IPS-20b (cell line): ENCODE results near the gene TRIM43.
"Not testable (repeated sequence)": the region's sequence is repeated elsewhere in the genome, so short reads cannot be mapped to it uniquely, and the experiment has no call there.

Experiments
- H3K27ac ChIP-seq: one replicate; pipeline ENCODE4 v1.5.1; 2013; ENCODE audit warnings: low read length
- H3K27me3 ChIP-seq: 2 replicates; pipeline ENCODE4 v1.6.1; 2013; ENCODE audit warnings: mild to moderate bottlenecking, low read length, inconsistent platforms; ENCODE audit not compliant: insufficient read depth
- H3K36me3 ChIP-seq: 2 replicates; pipeline ENCODE4 v1.6.1; 2013; ENCODE audit warnings: low read depth, mild to moderate bottlenecking, inconsistent platforms, low read length, moderate library complexity; ENCODE audit not compliant: insufficient read depth
- H3K4me1 ChIP-seq: 2 replicates; pipeline ENCODE4 v1.6.1; 2013; ENCODE audit warnings: mild to moderate bottlenecking, control low read depth, inconsistent platforms, low read length, moderate library complexity; ENCODE audit not compliant: insufficient read depth
- H3K4me3 ChIP-seq: 2 replicates; pipeline ENCODE4 v1.5.1; 2013; ENCODE audit warnings: mild to moderate bottlenecking, low read length, inconsistent platforms
- H3K9ac ChIP-seq: 2 replicates; pipeline ENCODE4 v1.6.1; 2013; ENCODE audit warnings: low read depth, mild to moderate bottlenecking, inconsistent platforms, low read length, moderate library complexity
- H3K9me3 ChIP-seq: 2 replicates; pipeline ENCODE4 v1.6.1; 2013; ENCODE audit warnings: mild to moderate bottlenecking, low read depth, low read length, inconsistent platforms; ENCODE audit not compliant: insufficient read depth

The TRIM43 gene

GRCh38 chr2:95595012-95595411 is 3.2 kb downstream of the TRIM43 start:
- not testable (repeated sequence) for H3K27me3 ChIP-seq, H3K4me3 ChIP-seq, H3K36me3 ChIP-seq, H3K9me3 ChIP-seq, H3K4me1 ChIP-seq, H3K9ac ChIP-seq, H3K27ac ChIP-seq

DNA sequence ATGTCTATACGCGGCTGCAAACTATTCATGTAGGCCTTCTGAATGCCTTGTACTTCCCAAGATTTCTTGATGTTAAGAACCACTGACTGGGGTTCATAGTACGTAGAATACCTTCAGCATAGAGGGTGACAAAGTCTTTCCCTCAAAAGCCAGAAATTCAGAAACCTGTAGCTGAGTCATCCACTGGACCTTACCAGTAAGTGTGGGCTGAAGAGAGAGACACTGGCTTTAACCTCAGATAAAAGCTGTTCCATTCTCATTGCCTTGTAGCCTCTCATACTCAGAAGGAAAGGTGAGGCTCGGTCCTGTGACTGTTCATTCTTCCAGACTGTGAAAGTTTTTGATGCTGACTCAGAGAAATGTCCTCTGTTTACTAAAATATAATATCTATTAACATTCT is 9.5 kb downstream of the TRIM43 start:
- not testable (repeated sequence) for H3K27ac ChIP-seq, H3K4me1 ChIP-seq, H3K27me3 ChIP-seq, H3K36me3 ChIP-seq, H3K9me3 ChIP-seq, H3K4me3 ChIP-seq, H3K9ac ChIP-seq

GRCh38 chr2:95602146-95602545 is 10.3 kb downstream of the TRIM43 start:
- H3K9me3 ChIP-seq, H3K4me1 ChIP-seq, H3K27me3 ChIP-seq, H3K9ac ChIP-seq, H3K27ac ChIP-seq, H3K36me3 ChIP-seq, H3K4me3 ChIP-seq: not testable (repeated sequence)

DNA sequence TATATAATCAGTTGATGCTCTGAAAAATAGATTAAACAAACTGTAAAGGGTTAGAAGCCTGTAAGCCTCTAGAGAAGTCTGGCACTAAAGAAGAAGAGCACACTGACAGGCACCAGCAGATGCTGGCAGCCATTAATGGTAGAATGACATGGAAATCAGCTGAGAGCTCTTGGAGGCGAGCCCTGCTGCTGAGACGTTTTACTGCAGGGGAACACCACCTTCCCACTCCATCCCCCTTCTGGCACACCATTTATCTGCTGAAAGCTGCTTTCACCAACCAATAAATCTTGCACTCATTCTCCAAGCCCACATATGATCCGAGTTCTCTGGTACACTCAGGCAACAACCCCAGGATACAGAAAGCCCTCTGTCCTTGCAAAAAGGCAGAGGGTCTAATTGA is 16.6 kb downstream of the TRIM43 start:
- not testable (repeated sequence) for H3K4me1 ChIP-seq, H3K9ac ChIP-seq, H3K4me3 ChIP-seq, H3K9me3 ChIP-seq, H3K36me3 ChIP-seq, H3K27me3 ChIP-seq, H3K27ac ChIP-seq

DNA sequence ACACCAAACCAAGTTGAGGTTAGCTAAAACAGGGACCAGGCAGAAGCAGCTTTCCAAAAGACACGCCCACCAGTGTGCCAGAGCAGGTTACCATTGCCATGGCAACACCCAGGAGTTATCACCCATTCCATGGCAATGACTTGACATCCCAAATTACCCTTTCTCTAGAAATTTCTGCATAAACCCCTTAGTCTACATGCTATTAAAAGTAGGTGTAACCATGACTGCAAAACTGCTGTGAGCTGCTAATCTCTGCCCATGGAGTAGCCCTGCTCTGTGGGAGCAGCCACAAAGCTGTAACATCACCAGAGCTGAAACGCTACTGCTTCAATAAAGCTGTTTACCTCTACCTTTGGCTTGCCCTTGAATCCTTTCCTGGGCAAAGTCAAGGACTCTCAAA is 18.0 kb downstream of the TRIM43 start:
- H3K4me3 ChIP-seq, H3K27ac ChIP-seq, H3K27me3 ChIP-seq, H3K4me1 ChIP-seq, H3K9me3 ChIP-seq, H3K36me3 ChIP-seq, H3K9ac ChIP-seq: not testable (repeated sequence)

DNA sequence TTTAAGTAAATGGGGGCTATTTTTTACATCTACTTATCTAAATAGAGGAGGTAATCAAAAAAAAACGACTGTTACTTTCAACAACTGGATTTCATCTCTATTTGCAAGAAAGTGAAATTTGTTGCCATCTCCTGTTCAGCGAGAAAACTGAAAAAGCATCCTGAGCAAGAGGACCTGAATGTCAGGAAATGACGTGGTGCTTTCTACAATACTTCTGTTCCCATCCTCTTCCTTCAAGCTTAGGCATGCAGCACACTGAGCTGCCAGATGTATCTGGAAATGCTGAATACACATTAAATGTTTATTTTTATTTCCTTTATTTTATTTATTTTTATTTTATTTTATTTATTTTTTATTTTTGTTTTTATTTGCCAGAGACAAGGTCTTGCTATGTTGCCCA is 21.2 kb downstream of the TRIM43 start:
- H3K27me3 ChIP-seq, H3K4me1 ChIP-seq, H3K9me3 ChIP-seq, H3K9ac ChIP-seq, H3K27ac ChIP-seq, H3K36me3 ChIP-seq, H3K4me3 ChIP-seq: not testable (repeated sequence)

DNA sequence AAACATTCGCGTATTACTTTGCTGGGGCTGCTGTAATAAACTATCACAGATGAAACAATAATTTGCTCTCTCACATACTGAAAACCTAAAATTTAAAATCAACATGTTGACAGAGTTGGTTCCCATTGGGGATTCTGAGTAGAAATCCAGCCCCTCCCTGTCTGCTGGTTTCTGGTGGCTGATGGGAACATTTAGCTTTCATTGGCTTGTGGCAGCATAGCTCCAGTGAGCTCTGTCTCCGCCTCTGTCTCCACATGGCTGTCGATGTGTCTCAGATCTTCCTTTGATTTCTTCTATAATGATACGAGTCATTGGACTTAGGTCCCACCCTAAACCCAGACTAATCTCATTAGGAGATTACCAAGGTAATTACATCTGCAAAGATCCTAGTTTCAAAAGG is 30.9 kb downstream of the TRIM43 start:
- H3K27ac ChIP-seq, H3K4me1 ChIP-seq, H3K9ac ChIP-seq, H3K4me3 ChIP-seq, H3K36me3 ChIP-seq, H3K27me3 ChIP-seq, H3K9me3 ChIP-seq: not testable (repeated sequence)

GRCh38 chr2:95630987-95631386 is 39.2 kb downstream of the TRIM43 start:
- not testable (repeated sequence) for H3K9me3 ChIP-seq, H3K4me1 ChIP-seq, H3K4me3 ChIP-seq, H3K36me3 ChIP-seq, H3K9ac ChIP-seq, H3K27ac ChIP-seq, H3K27me3 ChIP-seq

DNA sequence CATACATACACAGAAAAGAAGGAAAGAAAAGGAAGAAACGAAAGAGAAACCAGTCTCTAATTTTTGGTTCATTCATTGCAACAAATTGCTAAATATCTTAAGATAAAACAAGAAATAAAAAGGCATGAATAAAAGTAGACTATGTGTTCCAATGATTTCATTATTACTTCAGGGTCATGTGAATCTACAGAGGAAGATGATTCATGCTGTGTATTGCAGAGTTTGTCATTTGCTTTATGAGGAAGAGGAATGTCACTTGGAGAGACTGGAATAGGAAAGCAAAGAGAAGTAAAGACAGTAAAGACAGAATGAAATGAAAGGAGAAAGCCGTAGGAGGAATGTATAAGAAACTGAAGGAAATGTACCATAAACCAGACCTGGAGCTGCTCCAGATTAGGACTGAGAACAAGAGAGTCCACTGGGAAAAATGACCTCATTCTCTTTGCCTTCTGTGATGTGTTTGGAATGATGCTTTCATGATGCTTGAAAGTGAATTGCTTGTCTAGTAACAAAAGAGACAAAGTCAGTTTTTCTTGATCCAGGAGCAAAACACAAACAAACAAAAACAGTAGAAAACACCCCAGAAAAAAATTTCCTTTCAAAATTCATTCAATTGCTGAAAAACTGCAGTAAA is 41.9 kb downstream of the TRIM43 start:
- H3K9ac ChIP-seq, H3K27ac ChIP-seq, H3K36me3 ChIP-seq, H3K9me3 ChIP-seq, H3K4me3 ChIP-seq, H3K4me1 ChIP-seq, H3K27me3 ChIP-seq: not testable (repeated sequence)

- H3K9ac ChIP-seq, H3K27me3 ChIP-seq, H3K27ac ChIP-seq, H3K4me1 ChIP-seq, H3K9me3 ChIP-seq, H3K36me3 ChIP-seq, H3K4me3 ChIP-seq: not testable (repeated sequence)
These were observed 48.9 kb downstream of the TRIM43 start for GRCh38 chr2:95640515-95641288.

DNA sequence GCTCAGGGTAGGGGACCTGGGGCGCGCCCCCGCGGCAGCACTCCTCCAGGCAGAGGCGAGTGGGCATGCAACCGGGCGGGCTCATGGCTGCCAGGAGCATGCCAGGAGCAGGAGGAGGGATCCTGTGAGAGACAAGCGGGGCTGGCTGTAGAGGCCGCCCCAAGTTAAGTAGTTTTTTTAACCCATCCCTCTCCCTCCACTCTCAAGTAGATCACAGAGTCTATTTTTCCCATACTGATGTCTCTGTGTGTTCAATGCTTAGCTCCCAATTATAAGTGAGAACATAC is 49.4 kb downstream of the TRIM43 start:
- not testable (repeated sequence) for H3K9ac ChIP-seq, H3K27me3 ChIP-seq, H3K9me3 ChIP-seq, H3K36me3 ChIP-seq, H3K4me3 ChIP-seq, H3K27ac ChIP-seq, H3K4me1 ChIP-seq

DNA sequence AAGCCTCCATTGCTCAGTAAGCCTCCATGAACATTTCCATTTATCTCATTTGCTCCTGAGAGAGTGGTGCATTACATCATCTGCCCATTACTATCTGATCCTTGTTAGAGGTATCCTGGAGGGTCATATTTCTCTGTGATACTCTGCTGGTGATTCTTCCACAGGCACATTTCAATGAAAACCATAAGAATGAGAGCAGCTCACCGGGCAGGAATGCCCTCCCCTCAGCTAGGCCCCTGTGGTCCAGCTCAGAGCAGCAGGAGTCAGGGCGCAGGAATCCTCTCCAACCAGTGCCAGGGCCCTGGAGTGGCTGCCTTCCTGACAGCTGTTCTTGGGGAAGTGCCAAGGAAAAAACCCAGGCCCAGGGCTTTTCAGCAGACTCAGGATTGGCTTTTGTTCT is 50.0 kb downstream of the TRIM43 start:
- H3K27me3 ChIP-seq, H3K27ac ChIP-seq, H3K4me1 ChIP-seq, H3K9me3 ChIP-seq, H3K4me3 ChIP-seq, H3K36me3 ChIP-seq, H3K9ac ChIP-seq: not testable (repeated sequence)

DNA sequence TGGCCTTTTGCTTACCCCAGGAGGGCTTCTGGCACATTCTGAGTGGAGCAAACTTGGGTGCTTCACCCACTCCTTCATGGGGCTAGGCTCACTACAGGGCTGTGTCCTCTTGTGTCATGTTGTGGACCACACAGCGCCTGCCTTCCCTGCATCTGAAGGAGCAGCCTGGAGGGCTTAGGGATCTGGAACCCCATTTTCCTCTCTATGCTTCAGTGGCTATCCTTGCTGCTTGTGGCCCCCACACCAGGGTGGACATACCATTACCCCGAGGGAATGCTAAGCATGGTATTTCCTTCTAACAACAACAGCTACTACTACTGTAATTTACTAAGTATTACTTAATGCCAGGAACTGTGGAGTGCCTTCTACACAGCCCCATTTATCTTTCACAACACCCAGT is 50.6 kb downstream of the TRIM43 start:
- H3K4me3 ChIP-seq, H3K27ac ChIP-seq, H3K9me3 ChIP-seq, H3K27me3 ChIP-seq, H3K4me1 ChIP-seq, H3K36me3 ChIP-seq, H3K9ac ChIP-seq: not testable (repeated sequence)
